Measurements from ENCODE around the gene PHF19. TPM values are rescaled to one million over a fixed set of nuclear protein-coding genes. Genes with fewer than 3 reads are reported as not detected.

The PHF19 gene
- total RNA-seq, 1 experiment from 2014 or later, result 66.8 TPM

GRCh38 chr9:120913647-120914264 lies 36.8 kb upstream of the PHF19 start:
- no CpG with 5 or more reads among the region's 4 CpGs for WGBS (ENCODE audit: extremely low coverage, insufficient read length, low lambda C conversion rate)
- H3K23me2 ChIP-seq (ENCODE audit: insufficient read length, low read depth, low read length, poor library complexity, severe bottlenecking), result no peaks in the 10 kb centered on the region
- Mint-ChIP-seq H3K27me3 (ENCODE audit: low read depth) (no peaks in the 10 kb centered on the region), H3K36me3 (ENCODE audit: insufficient read depth in 1 of 3, low read depth in 3 of 3) (peaks cover 0 to 6% (median 5%) of the 10 kb centered on the region in 3 experiments; a peak in 3 of 7 replicates), H3K9me3 (peaks cover 0 to 4% of the 10 kb centered on the region in 2 experiments; a peak in 2 of 5 replicates), H3K27ac (no peak overlapping the region; a peak in 1 of 7 replicates), H3K4me1 (peaks cover 25 to 46% of the 10 kb centered on the region in 2 experiments), H3K4me3 (no peak overlapping the region)
- no peak overlapping the region for H3K23ac ChIP-seq (ENCODE audit: insufficient read length, low read depth, low read length)
- H2BK12ac ChIP-seq (ENCODE audit: insufficient read length, low read depth, low read length), result no peak overlapping the region
- H2AK5ac ChIP-seq (ENCODE audit: insufficient read length, low read length), result no peak overlapping the region
- no peak overlapping the region for H3K4ac ChIP-seq (ENCODE audit: low read depth, low read length)
- H3K56ac ChIP-seq (ENCODE audit: insufficient read length, low read depth, low read length), result no peak overlapping the region
- H4K8ac ChIP-seq (replicated peaks; ENCODE audit: insufficient read length, low read depth, low read length), result no peak overlapping the region
- no peaks in the 10 kb centered on the region for H3K79me1 ChIP-seq (ENCODE audit: insufficient read depth, low read depth, low read length, poor library complexity, severe bottlenecking)
- no peak overlapping the region for H4K5ac ChIP-seq (ENCODE audit: insufficient read length, low read depth, low read length)
- no peak overlapping the region for H3T11ph ChIP-seq (ENCODE audit: low read length)
- H2BK5ac ChIP-seq (ENCODE audit: insufficient read length, low read length), result no peak overlapping the region
- H4K20me1 ChIP-seq (ENCODE audit: control insufficient read depth, insufficient read depth, insufficient read length), result no peaks in the 10 kb centered on the region
- H3K14ac ChIP-seq (ENCODE audit: insufficient read depth, low read length), result no peak overlapping the region
- no peaks in the 10 kb centered on the region for H3K79me2 ChIP-seq (ENCODE audit: insufficient read depth, low read length)
- H2BK20ac ChIP-seq (ENCODE audit: low read depth, low read length, poor library complexity, severe bottlenecking), result no peak overlapping the region
- no peak overlapping the region for H2BK15ac ChIP-seq (ENCODE audit: low read depth, low read length)
- no peak overlapping the region for H3K9ac ChIP-seq (ENCODE audit: extremely low read depth, insufficient read length, low read length)
- no peak overlapping the region for H2AFZ ChIP-seq (ENCODE audit: low read length)
- no peak overlapping the region for H4K91ac ChIP-seq (ENCODE audit: insufficient read length, low read depth, low read length)
- no peak for DNase-seq
- no peak for TF ChIP-seq CTCF (conservative IDR thresholded peaks at IDR 0.05)
- H3K27me3 ChIP-seq (ENCODE audit: insufficient read depth, low read length), result no peaks in the 10 kb centered on the region
- H3K27ac ChIP-seq (ENCODE audit: insufficient read length, low read depth, low read length), result no peak overlapping the region
- no peak overlapping the region for H3K18ac ChIP-seq (ENCODE audit: insufficient read length, low read depth, low read length)
- H2BK120ac ChIP-seq (ENCODE audit: low read depth, low read length, poor library complexity, severe bottlenecking), result no peak overlapping the region
- no peak overlapping the region for H3K4me2 ChIP-seq (ENCODE audit: insufficient read depth, insufficient read length, low read length)
- peaks cover 10% of the 10 kb centered on the region; the same call in 1 of the 2 replicates for H3K4me1 ChIP-seq (ENCODE audit: insufficient read depth, low read length)
- H3K9me3 ChIP-seq (ENCODE audit: control insufficient read depth, low read depth, low read length), result no peaks in the 10 kb centered on the region

All from H9 (cell line).